Upper lobe of left lung (tissue), 6 donors: ENCODE measurements around the gene SRGAP3. TPM values are rescaled to one million over a fixed set of nuclear protein-coding genes. Genes with fewer than 3 reads are reported as not detected.

Source experiments
- ATAC-seq, 2 donors: fragments of 200-7000 bp; cut with Tn5 transposase; one replicate each; pipeline ENCODE4 v1.9.1; 2022; ENCODE audit warnings: mild to moderate bottlenecking in 2 of 2, moderate library complexity in 2 of 2; ENCODE audit not compliant: low FRiP score in 2 of 2
- DNase-seq, 2 donors: peaks; one replicate each; pipeline ENCODE4 v3.0.0-alpha.2; 2019 to 2020
- H3K27ac ChIP-seq, 4 donors: fragments of 200-600 bp; sonication (generic); one replicate each; pipeline ENCODE4 v1.5.1; 2016 to 2019
- H3K27me3 ChIP-seq, 4 donors: fragments of 200-600 bp; sonication (generic); one replicate each; pipeline ENCODE4 v1.5.1; 2017 to 2019
- H3K36me3 ChIP-seq, 4 donors: fragments of 200-600 bp; sonication (generic); one replicate each; pipeline ENCODE4 v1.5.1; 2016 to 2019
- H3K4me1 ChIP-seq, 4 donors: fragments of 200-600 bp; sonication (generic); one replicate each; pipeline ENCODE4 v1.5.1; 2018 to 2019
- H3K4me3 ChIP-seq, 4 donors: fragments of 200-600 bp; sonication (generic); one replicate each; pipeline ENCODE4 v1.5.1; 2017 to 2019; ENCODE audit warnings: mild to moderate bottlenecking in 2 of 4, moderate library complexity in 1 of 4
- H3K9me3 ChIP-seq, 4 donors: fragments of 200-600 bp; sonication (generic); one replicate each; pipeline ENCODE4 v1.5.1; 2018 to 2019
- EP300 ChIP-seq, 4 donors: sonication (generic); formaldehyde crosslinking; IDR thresholded peaks; one replicate each; pipeline ENCODE4 v1.5.1; 2017; ENCODE audit warnings: antibody characterized with exemption in 4 of 4, control low read depth in 2 of 4
- POLR2A ChIP-seq, 4 donors: fragments of 450-650 bp; IDR thresholded peaks; one replicate each; pipeline ENCODE4 v1.5.1; 2016 to 2017; ENCODE audit warnings: antibody characterized with exemption in 4 of 4, mild to moderate bottlenecking in 2 of 4
- POLR2AphosphoS5 ChIP-seq, 2 donors: sonication (generic); formaldehyde crosslinking; IDR thresholded peaks; one replicate each; pipeline ENCODE4 v1.5.1; 2017; ENCODE audit warnings: antibody characterized with exemption in 2 of 2
- WGBS, 2 donors: methylation state at CpG; one replicate each; pipeline ENCODE4 v1.1.5; 2017 to 2018; 5-methylcytosine and 5-hydroxymethylcytosine counted together
- total RNA-seq, 6 donors: library from RNA; depleted of rRNA in 4 of 6; stranded (reverse); fragments of >200 nt in 4 of 6; gene quantifications; one replicate each; pipeline versions ENCODE4 v1.1.0 to v1.2.1, GENCODE V29; 2016 to 2021
- TF ChIP-seq, protein P1 (sequence below), 6 experiments: fragments of 450-650 bp in 4 of 6; fragments of 200-600 bp in 2 of 6; sonication (generic) in 2 of 6; IDR thresholded peaks; one replicate each; pipeline ENCODE4 v1.5.1; 2016 to 2019; ENCODE audit warnings: antibody characterized with exemption in 6 of 6
- donor health status: DM: no; HTN: no; CAD: no; lungs with moderate emphysema.
- donor health status: DM: no; HTN: yes; CAD: no; lungs with severe emphysema.

Gene SRGAP3
- total RNA-seq, 6 donors from 2014 or later: 4.6 to 29.6 (median 11.4) TPM

DNA sequence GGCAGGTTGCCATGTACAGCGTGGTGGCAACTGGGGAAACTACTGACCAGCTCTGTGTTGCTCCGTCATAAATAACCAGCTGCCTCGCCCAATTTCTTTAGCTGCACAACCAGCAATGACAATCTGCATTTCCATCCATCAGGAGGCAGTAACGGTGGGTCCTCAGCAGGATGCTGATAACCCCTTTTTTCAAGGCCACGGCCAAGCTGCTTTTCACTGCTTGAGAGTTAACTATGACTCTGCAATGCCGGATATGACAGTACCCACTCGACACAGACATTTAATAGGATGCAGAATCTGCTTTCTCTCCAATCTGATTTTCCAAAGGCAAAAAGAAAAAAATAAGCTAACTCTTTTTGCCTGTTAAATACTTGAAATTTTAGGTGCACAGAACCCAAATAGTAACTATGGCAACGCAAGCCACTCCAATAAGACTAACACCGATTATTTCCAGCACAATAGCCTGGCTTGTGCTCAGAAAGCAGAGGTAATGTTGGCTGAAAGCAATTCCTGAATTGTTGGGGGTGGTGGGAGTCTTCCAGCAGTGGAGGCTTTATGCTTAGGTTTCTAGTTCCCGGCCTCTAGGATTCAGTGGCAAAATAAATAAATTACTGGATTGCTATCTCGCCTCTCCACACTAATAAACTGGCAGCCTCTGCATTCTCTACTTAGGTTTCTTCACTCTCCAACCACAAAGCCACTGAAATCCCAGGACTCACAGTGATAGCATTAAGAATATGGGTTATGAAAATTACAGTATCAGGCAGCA lies 31.2 kb upstream of the SRGAP3 start:
- Histone ChIP-seq H3K27me3 (no peaks in the 10 kb centered on the region), H3K36me3 (no peaks in the 10 kb centered on the region), H3K9me3 (no peaks in the 10 kb centered on the region), H3K4me1 (no peaks in the 10 kb centered on the region), H3K4me3 (no peak overlapping the region), H3K27ac (no peak overlapping the region)
- no peak for ATAC-seq
- DNase-seq: no peak
- no peak for TF ChIP-seq POLR2AphosphoS5 (IDR thresholded peaks at IDR 0.05)
- no peak for TF ChIP-seq POLR2A (IDR thresholded peaks at IDR 0.05)
- TF ChIP-seq, protein P1, sequence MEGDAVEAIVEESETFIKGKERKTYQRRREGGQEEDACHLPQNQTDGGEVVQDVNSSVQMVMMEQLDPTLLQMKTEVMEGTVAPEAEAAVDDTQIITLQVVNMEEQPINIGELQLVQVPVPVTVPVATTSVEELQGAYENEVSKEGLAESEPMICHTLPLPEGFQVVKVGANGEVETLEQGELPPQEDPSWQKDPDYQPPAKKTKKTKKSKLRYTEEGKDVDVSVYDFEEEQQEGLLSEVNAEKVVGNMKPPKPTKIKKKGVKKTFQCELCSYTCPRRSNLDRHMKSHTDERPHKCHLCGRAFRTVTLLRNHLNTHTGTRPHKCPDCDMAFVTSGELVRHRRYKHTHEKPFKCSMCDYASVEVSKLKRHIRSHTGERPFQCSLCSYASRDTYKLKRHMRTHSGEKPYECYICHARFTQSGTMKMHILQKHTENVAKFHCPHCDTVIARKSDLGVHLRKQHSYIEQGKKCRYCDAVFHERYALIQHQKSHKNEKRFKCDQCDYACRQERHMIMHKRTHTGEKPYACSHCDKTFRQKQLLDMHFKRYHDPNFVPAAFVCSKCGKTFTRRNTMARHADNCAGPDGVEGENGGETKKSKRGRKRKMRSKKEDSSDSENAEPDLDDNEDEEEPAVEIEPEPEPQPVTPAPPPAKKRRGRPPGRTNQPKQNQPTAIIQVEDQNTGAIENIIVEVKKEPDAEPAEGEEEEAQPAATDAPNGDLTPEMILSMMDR (IDR thresholded peaks at IDR 0.05): no peak
- no peak for TF ChIP-seq EP300 (IDR thresholded peaks at IDR 0.05)
- 45 to 60% methylated on average over 11 of the region's 11 CpGs for WGBS, 2 donors

DNA sequence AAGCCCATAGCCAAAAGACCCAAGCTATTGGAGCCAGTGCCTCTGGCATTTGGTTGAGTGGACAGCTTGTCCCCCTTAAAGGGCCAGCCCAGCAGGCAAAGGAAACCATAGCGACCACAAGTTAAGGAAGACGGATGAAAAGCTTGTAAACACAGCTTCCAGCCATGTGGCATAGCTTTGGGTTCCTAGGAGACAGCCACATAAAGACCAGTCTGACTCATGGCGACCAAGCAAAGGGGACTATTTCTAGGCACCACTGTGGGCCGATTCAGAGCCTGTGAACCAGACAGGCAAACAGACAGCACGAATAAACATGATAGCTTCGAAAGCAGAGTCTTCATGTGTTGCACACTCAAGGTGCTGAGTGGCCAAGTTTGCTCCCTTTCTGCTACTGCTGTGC lies 30.5 kb upstream of the SRGAP3 start:
- no peak for DNase-seq

DNA sequence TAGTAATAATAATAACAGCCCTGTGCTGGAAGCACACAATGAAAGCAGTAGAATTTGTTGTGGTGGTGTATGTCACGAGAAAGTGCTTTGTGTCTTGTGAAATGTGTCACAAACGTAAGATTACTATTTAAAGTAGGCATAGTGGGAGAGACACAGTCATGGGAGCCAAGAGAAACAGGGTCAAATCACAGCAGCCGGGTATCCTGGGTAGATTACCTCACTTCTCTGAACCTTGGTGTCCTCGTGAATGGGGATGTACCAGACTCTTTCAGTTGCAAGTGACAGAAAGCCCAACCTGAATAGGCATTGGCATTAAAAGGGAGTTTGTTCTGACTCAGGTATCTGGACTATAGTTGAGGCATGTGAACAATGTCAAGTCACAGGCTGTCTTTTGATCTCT lies 29.1 kb upstream of the SRGAP3 start:
- no peaks in the 10 kb centered on the region for H3K27me3 ChIP-seq
- TF ChIP-seq EP300 (IDR thresholded peaks at IDR 0.05): no peak
- 72 to 79% methylated on average over 4 of the region's 4 CpGs for WGBS, 2 donors
- H3K9me3 ChIP-seq: no peaks in the 10 kb centered on the region
- no peak for DNase-seq
- H3K36me3 ChIP-seq: no peaks in the 10 kb centered on the region
- no peak overlapping the region for H3K4me3 ChIP-seq
- no peaks in the 10 kb centered on the region for H3K4me1 ChIP-seq
- H3K27ac ChIP-seq: no peak overlapping the region
- no peak for ATAC-seq

More for the DNA sequence above, 30.5 kb upstream of the SRGAP3 start:
- Histone ChIP-seq H3K36me3 (no peaks in the 10 kb centered on the region), H3K27me3 (no peaks in the 10 kb centered on the region), H3K27ac (no peak overlapping the region), H3K9me3 (no peaks in the 10 kb centered on the region), H3K4me3 (no peak overlapping the region), H3K4me1 (no peaks in the 10 kb centered on the region)
- TF ChIP-seq, protein P1 (IDR thresholded peaks at IDR 0.05): no peak
- no peak for TF ChIP-seq POLR2AphosphoS5 (IDR thresholded peaks at IDR 0.05)
- TF ChIP-seq EP300 (IDR thresholded peaks at IDR 0.05): no peak
- no peak for TF ChIP-seq POLR2A (IDR thresholded peaks at IDR 0.05)
- WGBS, 2 donors: 48 to 54% methylated on average over 5 to 6 of the region's 6 CpGs
- ATAC-seq: no peak

DNA sequence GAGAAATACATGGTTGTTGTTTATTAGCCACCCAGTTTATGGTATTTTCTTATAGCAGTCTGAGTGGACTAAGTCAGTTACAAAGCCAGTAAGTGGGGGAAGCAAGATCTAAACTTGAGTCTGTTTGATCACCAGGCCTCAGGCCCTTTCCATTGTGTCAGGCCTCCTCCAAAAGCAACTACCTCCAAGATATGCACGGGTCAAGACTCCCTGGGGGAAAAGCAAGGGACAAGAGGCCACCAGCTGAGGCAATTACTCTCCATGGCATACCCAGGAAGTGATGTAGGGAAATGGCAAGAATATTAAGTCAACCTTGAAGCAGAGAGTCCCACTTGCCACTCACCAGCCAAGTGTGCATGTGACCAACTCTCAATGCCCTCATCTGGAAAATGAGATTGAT lies 28.6 kb upstream of the SRGAP3 start:
- WGBS, 2 donors: 41 to 80% methylated on average over 1 of the region's 1 CpG

DNA sequence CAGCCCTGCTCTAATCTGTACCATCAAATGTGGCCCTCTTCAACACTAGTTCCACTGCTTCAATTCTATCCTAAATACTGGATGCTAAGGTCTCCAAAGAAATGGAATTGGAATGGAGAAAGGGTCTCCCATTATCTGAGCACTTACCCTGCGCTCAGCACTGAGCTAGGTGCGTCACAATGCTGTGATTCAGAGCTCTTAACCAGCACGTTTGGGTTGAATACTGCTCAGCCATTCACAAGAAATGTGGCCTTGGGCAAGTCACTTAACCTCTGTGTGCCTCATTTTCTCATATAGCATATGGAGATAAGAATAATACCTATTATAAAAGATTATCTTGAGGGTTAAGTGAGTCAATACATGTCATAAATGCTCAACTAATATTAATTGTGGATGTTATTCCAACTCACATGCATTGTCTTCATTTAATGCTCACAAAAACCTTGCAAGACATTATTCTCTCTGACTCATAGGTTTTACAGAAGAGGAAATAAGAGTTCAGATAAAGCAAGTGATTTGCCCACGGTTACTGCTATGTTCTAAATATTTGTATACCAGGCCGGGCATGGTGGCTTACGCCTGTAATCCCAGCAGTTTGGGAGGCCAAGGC lies 27.4 kb upstream of the SRGAP3 start:
- WGBS, 2 donors: 78 to 86% methylated on average over 6 of the region's 6 CpGs

More for the DNA sequence above, 28.6 kb upstream of the SRGAP3 start:
- H3K27me3 ChIP-seq: no peaks in the 10 kb centered on the region
- H3K4me3 ChIP-seq: no peak overlapping the region
- DNase-seq (no peak), ATAC-seq (no peak)
- no peaks in the 10 kb centered on the region for H3K4me1 ChIP-seq
- no peaks in the 10 kb centered on the region for H3K9me3 ChIP-seq
- no peaks in the 10 kb centered on the region for H3K36me3 ChIP-seq
- TF ChIP-seq, protein P1 (IDR thresholded peaks at IDR 0.05): no peak
- H3K27ac ChIP-seq: no peak overlapping the region

More for the DNA sequence above, 27.4 kb upstream of the SRGAP3 start:
- no peaks in the 10 kb centered on the region for H3K27me3 ChIP-seq
- H3K4me3 ChIP-seq: no peak overlapping the region
- DNase-seq: no peak
- no peak for TF ChIP-seq POLR2AphosphoS5 (IDR thresholded peaks at IDR 0.05)
- no peak for TF ChIP-seq POLR2A (IDR thresholded peaks at IDR 0.05)
- TF ChIP-seq EP300 (IDR thresholded peaks at IDR 0.05): no peak
- TF ChIP-seq, protein P1 (IDR thresholded peaks at IDR 0.05): no peak
- H3K9me3 ChIP-seq: no peaks in the 10 kb centered on the region
- H3K36me3 ChIP-seq: no peaks in the 10 kb centered on the region
- H3K27ac ChIP-seq: no peak overlapping the region
- ATAC-seq: no peak
- H3K4me1 ChIP-seq: no peaks in the 10 kb centered on the region
